ENCODE measurements around the gene KIF26B.

DNA sequence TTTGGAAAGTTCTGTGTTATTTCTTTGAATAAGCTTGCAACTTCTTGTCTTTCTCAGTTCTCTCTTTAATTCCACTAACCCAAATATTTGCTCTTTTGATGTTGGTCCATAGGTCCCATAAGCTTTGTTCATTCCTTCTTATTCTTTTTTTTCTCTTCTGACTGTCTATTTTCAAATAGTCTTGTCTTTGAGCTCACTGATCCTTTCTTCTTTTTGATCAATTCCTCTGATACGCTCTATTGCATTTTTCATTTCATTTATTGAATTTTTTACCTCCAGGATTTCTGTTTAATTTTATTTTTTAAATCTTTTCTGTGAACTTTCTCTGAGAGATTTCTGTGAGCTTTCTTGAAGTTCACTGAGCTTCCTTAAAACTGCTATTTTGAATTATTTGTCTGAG, 486.6 kb downstream of the KIF26B start:
- TF ChIP-seq, protein P1, sequence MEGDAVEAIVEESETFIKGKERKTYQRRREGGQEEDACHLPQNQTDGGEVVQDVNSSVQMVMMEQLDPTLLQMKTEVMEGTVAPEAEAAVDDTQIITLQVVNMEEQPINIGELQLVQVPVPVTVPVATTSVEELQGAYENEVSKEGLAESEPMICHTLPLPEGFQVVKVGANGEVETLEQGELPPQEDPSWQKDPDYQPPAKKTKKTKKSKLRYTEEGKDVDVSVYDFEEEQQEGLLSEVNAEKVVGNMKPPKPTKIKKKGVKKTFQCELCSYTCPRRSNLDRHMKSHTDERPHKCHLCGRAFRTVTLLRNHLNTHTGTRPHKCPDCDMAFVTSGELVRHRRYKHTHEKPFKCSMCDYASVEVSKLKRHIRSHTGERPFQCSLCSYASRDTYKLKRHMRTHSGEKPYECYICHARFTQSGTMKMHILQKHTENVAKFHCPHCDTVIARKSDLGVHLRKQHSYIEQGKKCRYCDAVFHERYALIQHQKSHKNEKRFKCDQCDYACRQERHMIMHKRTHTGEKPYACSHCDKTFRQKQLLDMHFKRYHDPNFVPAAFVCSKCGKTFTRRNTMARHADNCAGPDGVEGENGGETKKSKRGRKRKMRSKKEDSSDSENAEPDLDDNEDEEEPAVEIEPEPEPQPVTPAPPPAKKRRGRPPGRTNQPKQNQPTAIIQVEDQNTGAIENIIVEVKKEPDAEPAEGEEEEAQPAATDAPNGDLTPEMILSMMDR (IDR thresholded peaks at IDR 0.05; ENCODE audit: borderline replicate concordance, extremely low read depth, low read length, poor library complexity, severe bottlenecking): no peak
- no peak for TF ChIP-seq EZH2 (IDR thresholded peaks at IDR 0.05; ENCODE audit: borderline replicate concordance, low read depth, low read length, severe bottlenecking)

Measured in DND-41 (cell line).